C4-2B (cell line): ENCODE data around the gene TMPRSS6.

Experiments used
- ZFX ChIP-seq: fragments of 450-650 bp; IDR thresholded peaks from 2 replicates; pipeline ENCODE4 v1.6.1; 2017
- TF ChIP-seq, protein P1 (sequence below): fragments of 450-650 bp; conservative IDR thresholded peaks from 2 replicates; pipeline ENCODE4 v1.5.1; 2017; ENCODE audit warnings: mild to moderate bottlenecking

DNA sequence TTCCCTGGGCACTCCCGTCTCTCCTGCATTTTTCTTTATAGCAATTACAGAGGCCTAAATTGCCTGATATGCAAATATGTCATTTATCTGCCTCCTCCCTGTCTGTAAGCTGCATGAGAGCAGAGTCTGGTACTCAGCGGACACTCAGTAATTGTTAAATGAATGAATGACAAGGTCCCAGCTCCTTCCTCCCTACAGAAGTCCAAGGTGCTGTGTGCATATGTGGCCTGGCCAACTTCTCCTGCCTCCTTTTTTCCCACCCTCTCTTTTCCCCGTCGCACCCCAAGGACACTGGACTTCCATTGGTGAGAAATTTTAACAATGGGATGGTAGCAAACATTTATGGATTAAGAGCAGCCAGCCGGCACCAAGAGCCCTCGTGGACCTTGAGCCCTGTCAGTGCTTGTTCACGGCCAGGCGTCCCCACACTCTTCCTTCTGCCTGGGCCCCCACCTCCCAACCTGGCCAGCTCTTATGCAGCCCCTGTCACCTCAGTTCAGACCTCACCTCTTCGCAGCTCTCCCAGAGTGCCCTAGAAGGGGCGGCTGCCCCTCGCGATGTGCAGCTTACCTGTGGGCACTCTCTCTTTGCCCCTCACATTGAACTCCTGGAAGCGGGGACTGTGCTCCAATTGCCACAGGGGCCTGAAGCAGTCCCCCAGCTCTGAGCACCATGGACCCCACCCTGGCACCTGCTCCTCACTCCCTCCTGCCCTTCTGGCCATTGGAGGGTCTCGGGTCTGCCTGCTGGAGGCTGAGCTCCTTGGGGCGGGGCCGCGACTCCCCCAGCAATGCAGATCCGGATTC lies 1.5 kb downstream of the TMPRSS6 start:
- TF ChIP-seq, protein P1, sequence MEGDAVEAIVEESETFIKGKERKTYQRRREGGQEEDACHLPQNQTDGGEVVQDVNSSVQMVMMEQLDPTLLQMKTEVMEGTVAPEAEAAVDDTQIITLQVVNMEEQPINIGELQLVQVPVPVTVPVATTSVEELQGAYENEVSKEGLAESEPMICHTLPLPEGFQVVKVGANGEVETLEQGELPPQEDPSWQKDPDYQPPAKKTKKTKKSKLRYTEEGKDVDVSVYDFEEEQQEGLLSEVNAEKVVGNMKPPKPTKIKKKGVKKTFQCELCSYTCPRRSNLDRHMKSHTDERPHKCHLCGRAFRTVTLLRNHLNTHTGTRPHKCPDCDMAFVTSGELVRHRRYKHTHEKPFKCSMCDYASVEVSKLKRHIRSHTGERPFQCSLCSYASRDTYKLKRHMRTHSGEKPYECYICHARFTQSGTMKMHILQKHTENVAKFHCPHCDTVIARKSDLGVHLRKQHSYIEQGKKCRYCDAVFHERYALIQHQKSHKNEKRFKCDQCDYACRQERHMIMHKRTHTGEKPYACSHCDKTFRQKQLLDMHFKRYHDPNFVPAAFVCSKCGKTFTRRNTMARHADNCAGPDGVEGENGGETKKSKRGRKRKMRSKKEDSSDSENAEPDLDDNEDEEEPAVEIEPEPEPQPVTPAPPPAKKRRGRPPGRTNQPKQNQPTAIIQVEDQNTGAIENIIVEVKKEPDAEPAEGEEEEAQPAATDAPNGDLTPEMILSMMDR: no peak
- no peak for TF ChIP-seq ZFX
